GM21717 (cell line): ENCODE data around the gene GAN.
"Not testable (repeated sequence)": the region's sequence is repeated elsewhere in the genome, so short reads cannot be mapped to it uniquely, and the experiment has no call there.

ENCODE experiments used
- ATAC-seq: cut with Tn5 transposase; IDR thresholded peaks from one replicate; pipeline ENCODE4 v1.9.1; 2021; ENCODE audit warnings: mild to moderate bottlenecking, moderate library complexity; ENCODE audit not compliant: unreplicated experiment

GAN gene

GRCh38 chr16:81394966-81395655, 80.3 kb downstream of the GAN start:
- no peak for ATAC-seq

- ATAC-seq: no peak
Observed at GRCh38 chr16:81397058-81397878, 82.5 kb downstream of the GAN start.

- ATAC-seq: no peak
Observed at GRCh38 chr16:81397879-81398520, 83.2 kb downstream of the GAN start.

- ATAC-seq: no peak
Observed at GRCh38 chr16:81399909-81400308, 85.1 kb downstream of the GAN start.

- ATAC-seq: no peak
Observed at GRCh38 chr16:81401035-81401950, 86.5 kb downstream of the GAN start.

- no peak for ATAC-seq
Observed at GRCh38 chr16:81403208-81403600, 88.4 kb downstream of the GAN start.

GRCh38 chr16:81403601-81404391, 89.0 kb downstream of the GAN start:
- ATAC-seq: peak; percentile 71

- ATAC-seq: not testable (repeated sequence)
Observed at GRCh38 chr16:81405002-81405401, 90.2 kb downstream of the GAN start.

- ATAC-seq: no peak
Observed at GRCh38 chr16:81405702-81406113, 90.9 kb downstream of the GAN start.

- ATAC-seq: no peak
Observed at GRCh38 chr16:81408409-81408950, 93.7 kb downstream of the GAN start.

- ATAC-seq: no peak
Observed at GRCh38 chr16:81409016-81409556, 94.3 kb downstream of the GAN start.

- ATAC-seq: no peak
Observed at GRCh38 chr16:81410643-81411293, 96.0 kb downstream of the GAN start.

- no peak for ATAC-seq
Observed at GRCh38 chr16:81413245-81413990, 98.7 kb downstream of the GAN start.

- ATAC-seq: no peak
Observed at GRCh38 chr16:81415751-81416150, 101.0 kb downstream of the GAN start.

GRCh38 chr16:81416749-81417148, 102.0 kb downstream of the GAN start:
- no peak for ATAC-seq

GRCh38 chr16:81417210-81417609, 102.4 kb downstream of the GAN start:
- no peak for ATAC-seq

- no peak for ATAC-seq
Observed at GRCh38 chr16:81419806-81420205, 105.0 kb downstream of the GAN start.

- no peak for ATAC-seq
Observed at GRCh38 chr16:81421126-81421525, 106.4 kb downstream of the GAN start.
